DND-41 (cell line): ENCODE measurements around the gene ABCC4.

Source experiments
- EZH2 ChIP-seq: IDR thresholded peaks from 3 replicates; pipeline ENCODE4 v1.6.1; 2012; ENCODE audit warnings: borderline replicate concordance, low read depth, mild to moderate bottlenecking, moderate library complexity, low read length, inconsistent platforms; ENCODE audit not compliant: severe bottlenecking
- TF ChIP-seq, protein P1 (sequence below): IDR thresholded peaks from 2 replicates; pipeline ENCODE4 v1.5.1; 2012; ENCODE audit warnings: borderline replicate concordance, low read length, moderate library complexity, mild to moderate bottlenecking; ENCODE audit not compliant: poor library complexity, severe bottlenecking; ENCODE audit errors: extremely low read depth

DNA sequence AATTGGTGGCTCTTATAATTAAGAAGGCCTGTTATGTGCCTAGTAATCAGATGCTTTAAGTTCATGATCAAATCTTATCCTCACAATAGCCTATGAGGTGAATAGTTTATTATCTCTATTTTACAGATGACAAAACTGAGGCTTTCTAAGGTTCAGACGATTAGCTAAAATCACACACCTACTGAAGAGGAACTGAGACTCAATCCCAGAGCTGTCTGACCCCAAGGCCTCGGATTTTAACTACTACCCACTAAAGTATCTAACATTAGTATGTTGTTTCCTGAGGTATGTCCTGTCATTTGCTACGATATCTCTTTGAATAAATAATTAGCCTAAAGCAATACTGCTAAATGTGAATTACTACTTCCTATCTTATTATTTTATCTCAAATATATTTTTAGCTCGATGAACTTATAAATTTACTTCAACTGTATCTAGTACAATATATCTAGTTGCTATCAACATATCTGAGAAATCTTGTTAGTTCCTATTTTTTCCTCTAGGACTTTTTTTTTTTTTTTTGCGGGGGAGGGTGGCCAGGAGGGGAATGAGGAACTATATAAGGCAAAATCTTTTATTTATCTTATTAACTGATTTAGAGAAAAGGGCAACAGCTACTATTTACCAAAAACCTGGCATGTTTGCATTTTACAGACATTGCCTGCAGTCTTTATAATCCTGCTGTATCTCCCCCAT, 118.5 kb downstream of the ABCC4 start:
- no peak for TF ChIP-seq EZH2
- TF ChIP-seq, protein P1, sequence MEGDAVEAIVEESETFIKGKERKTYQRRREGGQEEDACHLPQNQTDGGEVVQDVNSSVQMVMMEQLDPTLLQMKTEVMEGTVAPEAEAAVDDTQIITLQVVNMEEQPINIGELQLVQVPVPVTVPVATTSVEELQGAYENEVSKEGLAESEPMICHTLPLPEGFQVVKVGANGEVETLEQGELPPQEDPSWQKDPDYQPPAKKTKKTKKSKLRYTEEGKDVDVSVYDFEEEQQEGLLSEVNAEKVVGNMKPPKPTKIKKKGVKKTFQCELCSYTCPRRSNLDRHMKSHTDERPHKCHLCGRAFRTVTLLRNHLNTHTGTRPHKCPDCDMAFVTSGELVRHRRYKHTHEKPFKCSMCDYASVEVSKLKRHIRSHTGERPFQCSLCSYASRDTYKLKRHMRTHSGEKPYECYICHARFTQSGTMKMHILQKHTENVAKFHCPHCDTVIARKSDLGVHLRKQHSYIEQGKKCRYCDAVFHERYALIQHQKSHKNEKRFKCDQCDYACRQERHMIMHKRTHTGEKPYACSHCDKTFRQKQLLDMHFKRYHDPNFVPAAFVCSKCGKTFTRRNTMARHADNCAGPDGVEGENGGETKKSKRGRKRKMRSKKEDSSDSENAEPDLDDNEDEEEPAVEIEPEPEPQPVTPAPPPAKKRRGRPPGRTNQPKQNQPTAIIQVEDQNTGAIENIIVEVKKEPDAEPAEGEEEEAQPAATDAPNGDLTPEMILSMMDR = no peak
